Body of pancreas (tissue), 4 donors: Measurements from ENCODE around the gene TCTN1. TPM values are rescaled to one million over a fixed set of nuclear protein-coding genes. Genes with fewer than 3 reads are reported as not detected.

Source experiments
- ATAC-seq: fragments of 150-250 bp; one replicate; pipeline ENCODE4 v1.9.1; 2016
- DNase-seq, 4 donors: peaks; one replicate each; pipeline ENCODE4 v3.0.0-alpha.2; 2019
- H3K27ac ChIP-seq, 4 donors: fragments of 200-600 bp; sonication (generic); 1 replicate in 3 of 4; 2 replicates in 1 of 4; pipeline versions ENCODE4 v1.5.1 to v1.6.1; 2016 to 2019; ENCODE audit warnings: mild to moderate bottlenecking in 1 of 4, mixed read lengths in 1 of 4, moderate library complexity in 1 of 4
- H3K27me3 ChIP-seq, 2 donors: fragments of 200-600 bp; sonication (generic); one replicate each; pipeline ENCODE4 v1.6.0; 2016; ENCODE audit warnings: mild to moderate bottlenecking in 1 of 2
- H3K36me3 ChIP-seq, 2 donors: fragments of 200-600 bp; sonication (generic); replicated peaks in 1 of 2; 2 replicates each; pipeline ENCODE4 v1.5.1; 2016; ENCODE audit warnings: low read depth in 2 of 2; ENCODE audit not compliant: insufficient read depth in 1 of 2
- H3K4me1 ChIP-seq: fragments of 200-600 bp; sonication (generic); one replicate; pipeline ENCODE4 v1.6.0; 2016
- H3K4me3 ChIP-seq, 2 donors: fragments of 200-600 bp; sonication (generic); 1 replicate in 1 of 2; 2 replicates in 1 of 2; pipeline ENCODE4 v1.5.1; 2016 to 2019
- H3K9me3 ChIP-seq, 3 donors: fragments of 200-600 bp; sonication (generic); 1 replicate in 2 of 3; 2 replicates in 1 of 3; pipeline ENCODE4 v1.5.1; 2016
- CTCF ChIP-seq, 7 experiments: fragments of 450-650 bp in 4 of 7; fragments of 200-600 bp in 3 of 7; sonication (generic) in 3 of 7; IDR thresholded peaks; one replicate each; pipeline ENCODE4 v1.5.1; 2016 to 2019; ENCODE audit warnings: antibody characterized with exemption in 7 of 7
- POLR2A ChIP-seq, 3 donors: fragments of 450-650 bp; IDR thresholded peaks; one replicate each; pipeline ENCODE4 v1.6.1; 2016; ENCODE audit warnings: antibody characterized with exemption in 3 of 3, mild to moderate bottlenecking in 2 of 3
- WGBS, 2 donors: methylation state at CpG; one replicate each; pipeline ENCODE4 v1.1.5; 2017; 5-methylcytosine and 5-hydroxymethylcytosine counted together
- intact Hi-C: fragments of 100-400 bp; cut with DNase I; formaldehyde crosslinking; loops from one replicate; pipeline ENCODE4 v1.15.1; 2023
- small RNA-seq: library from RNA; depleted of rRNA; stranded (forward); fragments of <200 nt; gene quantifications from one replicate; pipeline ENCODE3, GENCODE V24; 2016
- total RNA-seq, 2 donors: library from RNA; depleted of rRNA; stranded (reverse); fragments of >200 nt; gene quantifications; one replicate each; pipeline ENCODE4 v1.1.0, GENCODE V29; 2016

Gene TCTN1
- total RNA-seq, 2 donors from 2014 or later, result 54.7 to 95.6 TPM

GRCh38 chr12:110696283-110696682 is 82.4 kb downstream of the TCTN1 start:
- Histone ChIP-seq H3K4me3 (no peak overlapping the region), H3K27ac (no peak overlapping the region), H3K9me3 (no peaks in the 10 kb centered on the region), H3K27me3 (no peaks in the 10 kb centered on the region), H3K36me3 (no peaks in the 10 kb centered on the region), H3K4me1 (peaks cover 15% of the 10 kb centered on the region)
- ATAC-seq (no peak), DNase-seq (no peak)
- intact Hi-C loops, result no loop called here
- 62% methylated on average over 3 of the region's 3 CpGs for WGBS, 2 donors
- no peak for TF ChIP-seq POLR2A (IDR thresholded peaks at IDR 0.05)
- TF ChIP-seq CTCF (IDR thresholded peaks at IDR 0.05), result no peak

GRCh38 chr12:110697236-110697635 is 83.3 kb downstream of the TCTN1 start:
- DNase-seq, result no peak
- Histone ChIP-seq H3K9me3 (no peaks in the 10 kb centered on the region), H3K4me3 (no peak overlapping the region), H3K4me1 (peaks cover 15% of the 10 kb centered on the region), H3K27ac (no peak overlapping the region), H3K27me3 (no peaks in the 10 kb centered on the region), H3K36me3 (no peaks in the 10 kb centered on the region)
- TF ChIP-seq CTCF (IDR thresholded peaks at IDR 0.05) (no peak), POLR2A (IDR thresholded peaks at IDR 0.05) (no peak)
- intact Hi-C loops, result no loop called here
- no peak for ATAC-seq
- 62 to 88% methylated on average over 2 of the region's 2 CpGs for WGBS, 2 donors

- TF ChIP-seq POLR2A (IDR thresholded peaks at IDR 0.05), result no peak
- peak; percentile 13 to 80 (median 67) for TF ChIP-seq CTCF (IDR thresholded peaks at IDR 0.05)
- Histone ChIP-seq H3K9me3 (no peaks in the 10 kb centered on the region), H3K4me3 (no peak overlapping the region), H3K27ac (peak overlapping the region in 2 of 4 donors; percentile 24 to 45), H3K27me3 (no peaks in the 10 kb centered on the region), H3K36me3 (no peaks in the 10 kb centered on the region), H3K4me1 (peaks cover 15% of the 10 kb centered on the region)
- peak; percentile 85 for ATAC-seq
- peak; percentile 74 to 85 (median 79) for DNase-seq
- 33 to 75% methylated on average over 8 to 20 of the region's 20 CpGs for WGBS, 2 donors
- intact Hi-C loops, result no loop called here
These were observed 84.4 kb downstream of the TCTN1 start for GRCh38 chr12:110698171-110698902.

Small RNAs within 50 kb of the gene (small RNA-seq; reads per million reads assigned to genes)
- gene RN7SL387P, result not detected

Other genes starting within 250 kb of the TCTN1 start
- gene ANAPC7, start 210.4 kb upstream of the TCTN1 start, total RNA-seq, result 10 to 100 TPM; 25.9 to 45.8 TPM
- 100 to 1,000 TPM in 1 of 2 donors, 10 to 100 TPM in 1; 48.5 to 101 TPM for gene ARPC3, start 163.8 kb upstream of the TCTN1 start, total RNA-seq
- 1 to 10 TPM; 5.6 to 8.0 TPM for gene GPN3, start 145.9 kb upstream of the TCTN1 start, total RNA-seq
- 1 to 10 TPM in 1 of 2 donors, under 1 TPM in 1; 0.99 to 2.6 TPM for gene FAM216A, start 145.3 kb upstream of the TCTN1 start, total RNA-seq
- gene VPS29, start 112.0 kb upstream of the TCTN1 start, total RNA-seq, result 10 to 100 TPM; 39.2 to 62.0 TPM
- gene RAD9B, start 111.8 kb upstream of the TCTN1 start, total RNA-seq, result 1 to 10 TPM in 1 of 2 donors, not detected in 1; 2.3 TPM
- gene PPTC7, start 30.8 kb upstream of the TCTN1 start, total RNA-seq, result 10 to 100 TPM; 10.1 to 10.5 TPM
- 1 to 10 TPM in 1 of 2 donors, under 1 TPM in 1; 0.66 to 1.3 TPM for gene HVCN1, start 75.0 kb downstream of the TCTN1 start, total RNA-seq
- 10 to 100 TPM; 40.2 to 83.0 TPM for gene PPP1CC, start 128.8 kb downstream of the TCTN1 start, total RNA-seq
- gene CCDC63, start 232.9 kb downstream of the TCTN1 start, total RNA-seq, result not detected